Gastroesophageal sphincter (tissue), 4 donors: ENCODE data around the gene MBD6. TPM values are rescaled to one million over a fixed set of nuclear protein-coding genes. Genes with fewer than 3 reads are reported as not detected.

Experiments
- ATAC-seq: fragments of 150-250 bp; one replicate; pipeline ENCODE4 v1.9.1; 2016; ENCODE audit warnings: mild to moderate bottlenecking, moderate library complexity
- H3K27ac ChIP-seq, 4 donors: fragments of 200-600 bp; sonication (generic) in 3 of 4; 1 replicate in 3 of 4; 2 replicates in 1 of 4; pipeline ENCODE4 v1.5.1; 2016 to 2019
- H3K27me3 ChIP-seq: fragments of 200-600 bp; sonication (generic); one replicate; pipeline ENCODE4 v1.5.1; 2019
- H3K36me3 ChIP-seq, 2 donors: fragments of 200-600 bp; sonication (generic); one replicate each; pipeline ENCODE4 v1.5.1; 2019; ENCODE audit warnings: control low read depth in 1 of 2
- H3K4me1 ChIP-seq, 3 donors: fragments of 200-600 bp; sonication (generic); 1 replicate in 2 of 3; 2 replicates in 1 of 3; pipeline ENCODE4 v1.5.1; 2016 to 2019; ENCODE audit warnings: control low read depth in 2 of 3
- H3K4me3 ChIP-seq, 2 donors: fragments of 200-600 bp; sonication (generic); one replicate each; pipeline ENCODE4 v1.5.1; 2019; ENCODE audit warnings: mild to moderate bottlenecking in 1 of 2, moderate library complexity in 1 of 2
- H3K9me3 ChIP-seq, 3 donors: fragments of 200-600 bp; sonication (generic); one replicate each; pipeline ENCODE4 v1.5.1; 2017 to 2019; ENCODE audit warnings: control low read depth in 2 of 3
- EP300 ChIP-seq: sonication (generic); formaldehyde crosslinking; IDR thresholded peaks from one replicate; pipeline ENCODE4 v1.6.1; 2017; ENCODE audit warnings: antibody characterized with exemption, mild to moderate bottlenecking
- POLR2A ChIP-seq, 2 donors: fragments of 450-650 bp; IDR thresholded peaks; one replicate each; pipeline ENCODE4 v1.6.1; 2017; ENCODE audit warnings: antibody characterized with exemption in 2 of 2, mild to moderate bottlenecking in 2 of 2, moderate library complexity in 1 of 2
- POLR2AphosphoS5 ChIP-seq: sonication (generic); formaldehyde crosslinking; IDR thresholded peaks from one replicate; pipeline ENCODE4 v1.6.1; 2017; ENCODE audit warnings: antibody characterized with exemption
- WGBS, 2 donors: methylation state at CpG; one replicate each; pipeline ENCODE4 v1.1.5; 2018; ENCODE audit warnings: low coverage in 1 of 2; 5-methylcytosine and 5-hydroxymethylcytosine counted together
- total RNA-seq, 4 donors: library from RNA; depleted of rRNA; stranded (reverse); fragments of >200 nt; gene quantifications; one replicate each; pipeline ENCODE4 v1.1.0, GENCODE V29; 2016
- TF ChIP-seq, protein P1 (sequence below), 4 experiments: fragments of 200-600 bp in 2 of 4; fragments of 450-650 bp in 2 of 4; sonication (generic) in 1 of 4; IDR thresholded peaks; one replicate each; pipeline ENCODE4 v1.5.1; 2017 to 2019; ENCODE audit warnings: antibody characterized with exemption in 4 of 4, mild to moderate bottlenecking in 2 of 4, moderate library complexity in 2 of 4

MBD6 gene
- total RNA-seq, 4 donors from 2014 or later = 8.9 to 22.6 (median 19.7) TPM

DNA sequence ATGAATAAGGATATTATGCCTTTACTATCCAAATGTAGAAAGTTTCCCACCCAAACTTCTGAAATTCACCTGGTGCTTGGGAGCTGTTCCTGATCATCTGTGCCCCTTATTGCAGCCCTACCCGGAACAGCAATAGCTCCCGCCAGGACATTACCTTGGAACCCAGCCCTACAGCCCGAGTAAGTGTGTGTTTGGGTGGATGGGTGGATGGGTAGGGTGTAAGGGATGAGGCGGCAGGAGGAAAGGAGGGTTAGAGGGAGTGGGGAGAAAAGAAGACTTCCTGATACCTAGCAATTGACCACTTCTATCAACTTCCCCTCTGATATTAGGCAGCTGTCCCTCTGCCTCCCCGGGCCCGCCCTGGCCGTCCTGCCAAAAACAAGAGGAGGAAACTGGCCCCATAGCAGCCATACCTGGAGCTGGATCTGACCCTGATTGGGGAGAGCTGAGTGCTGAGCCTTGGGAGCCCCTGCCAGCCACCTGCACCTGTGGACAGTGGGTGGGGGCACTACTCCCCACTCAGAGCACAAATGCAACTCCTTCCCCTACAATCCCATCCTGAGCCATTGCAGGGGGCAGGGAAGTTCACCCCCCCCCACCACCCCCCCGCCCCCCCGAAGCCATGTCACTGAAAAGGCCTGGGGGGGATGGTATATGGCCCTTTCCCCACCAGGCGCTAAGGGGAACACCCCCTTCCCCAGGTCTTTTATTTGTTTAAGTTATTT lies 6.4 kb downstream of the MBD6 start:
- H3K4me1 ChIP-seq = peaks cover 0 to 39% (median 14%) of the 10 kb centered on the region in 3 donors
- H3K9me3 ChIP-seq = no peaks in the 10 kb centered on the region
- WGBS, 2 donors = 64% methylated on average over 6 of the region's 10 CpGs; no CpG with 5 or more reads in 1 of the 2 donors
- ATAC-seq = no peak
- H3K27me3 ChIP-seq = no peaks in the 10 kb centered on the region
- TF ChIP-seq EP300 = no peak
- TF ChIP-seq POLR2A (IDR thresholded peaks at IDR 0.05) = no peak
- no peak for TF ChIP-seq POLR2AphosphoS5
- TF ChIP-seq, protein P1, sequence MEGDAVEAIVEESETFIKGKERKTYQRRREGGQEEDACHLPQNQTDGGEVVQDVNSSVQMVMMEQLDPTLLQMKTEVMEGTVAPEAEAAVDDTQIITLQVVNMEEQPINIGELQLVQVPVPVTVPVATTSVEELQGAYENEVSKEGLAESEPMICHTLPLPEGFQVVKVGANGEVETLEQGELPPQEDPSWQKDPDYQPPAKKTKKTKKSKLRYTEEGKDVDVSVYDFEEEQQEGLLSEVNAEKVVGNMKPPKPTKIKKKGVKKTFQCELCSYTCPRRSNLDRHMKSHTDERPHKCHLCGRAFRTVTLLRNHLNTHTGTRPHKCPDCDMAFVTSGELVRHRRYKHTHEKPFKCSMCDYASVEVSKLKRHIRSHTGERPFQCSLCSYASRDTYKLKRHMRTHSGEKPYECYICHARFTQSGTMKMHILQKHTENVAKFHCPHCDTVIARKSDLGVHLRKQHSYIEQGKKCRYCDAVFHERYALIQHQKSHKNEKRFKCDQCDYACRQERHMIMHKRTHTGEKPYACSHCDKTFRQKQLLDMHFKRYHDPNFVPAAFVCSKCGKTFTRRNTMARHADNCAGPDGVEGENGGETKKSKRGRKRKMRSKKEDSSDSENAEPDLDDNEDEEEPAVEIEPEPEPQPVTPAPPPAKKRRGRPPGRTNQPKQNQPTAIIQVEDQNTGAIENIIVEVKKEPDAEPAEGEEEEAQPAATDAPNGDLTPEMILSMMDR (IDR thresholded peaks at IDR 0.05) = no peak
- peaks cover 0 to 100% of the 10 kb centered on the region in 2 donors for H3K36me3 ChIP-seq
- peak overlapping the region in 2 of 4 donors; percentile 24 to 37 for H3K27ac ChIP-seq
- no peak overlapping the region for H3K4me3 ChIP-seq

DNA sequence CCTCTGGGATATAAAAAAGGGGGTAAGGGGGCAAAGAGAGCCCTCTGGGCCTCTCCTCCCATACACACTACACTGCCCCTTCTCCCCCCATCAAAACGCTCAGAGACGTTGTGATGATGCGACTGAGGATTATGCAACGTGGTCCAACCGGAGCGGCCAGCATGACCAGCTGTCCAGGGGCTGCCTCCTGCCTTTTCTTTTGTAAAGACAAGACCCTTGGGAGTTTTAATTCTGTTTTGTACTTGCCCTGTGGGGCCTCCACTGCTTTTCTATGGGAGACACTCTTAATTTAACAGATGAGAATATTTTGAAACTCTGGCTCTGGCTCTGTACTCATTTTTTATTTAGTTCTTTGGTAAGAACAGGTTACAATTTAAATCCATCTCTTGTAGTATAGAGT lies 7.2 kb downstream of the MBD6 start:
- ATAC-seq = no peak
- H3K9me3 ChIP-seq = no peaks in the 10 kb centered on the region
- WGBS, 2 donors = 30 to 60% methylated on average over 2 to 6 of the region's 6 CpGs
- peak overlapping the region in 2 of 4 donors; percentile 24 to 35 for H3K27ac ChIP-seq
- no peak overlapping the region for H3K4me3 ChIP-seq
- H3K36me3 ChIP-seq = peaks cover 0 to 100% of the 10 kb centered on the region in 2 donors
- no peaks in the 10 kb centered on the region for H3K27me3 ChIP-seq
- H3K4me1 ChIP-seq = peaks cover 0 to 30% (median 6%) of the 10 kb centered on the region in 3 donors
- TF ChIP-seq, protein P1 (IDR thresholded peaks at IDR 0.05) = no peak
- TF ChIP-seq EP300 = no peak
- TF ChIP-seq POLR2A (IDR thresholded peaks at IDR 0.05) = no peak
- TF ChIP-seq POLR2AphosphoS5 = no peak

DNA sequence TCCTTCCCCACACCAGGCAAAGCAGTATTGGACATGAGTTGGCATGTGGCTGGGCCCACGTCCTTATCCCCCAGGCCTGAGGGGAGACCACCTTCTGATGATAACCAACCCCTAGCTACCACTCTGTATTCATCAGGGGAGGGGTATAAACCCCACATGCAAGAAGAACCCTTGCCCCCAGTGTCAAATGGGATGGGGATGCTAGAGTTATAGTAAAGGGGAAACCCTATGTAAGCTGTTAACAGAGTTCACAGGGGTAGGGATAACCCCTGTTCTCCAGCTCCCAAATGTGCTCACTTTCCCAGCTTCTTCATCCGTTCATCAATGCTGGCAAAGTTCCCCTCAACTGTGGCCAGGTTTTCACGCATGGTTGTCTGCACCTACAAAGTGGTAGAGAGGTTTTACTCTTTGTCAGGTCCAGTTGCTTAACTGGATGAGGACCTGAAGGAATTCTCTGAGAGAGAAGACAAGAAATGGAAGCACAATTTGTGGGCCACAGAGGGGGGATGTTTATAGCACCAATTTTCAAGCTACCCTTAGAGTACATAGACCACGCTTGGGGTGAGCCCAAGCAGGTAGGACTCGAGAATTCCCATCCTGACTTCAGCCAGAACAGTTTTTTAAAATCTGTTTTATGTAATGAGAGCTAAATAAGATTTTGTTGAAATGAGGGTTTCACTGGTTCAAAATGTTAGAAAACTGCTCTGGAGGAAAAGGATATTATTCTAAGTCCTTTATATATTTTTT lies 7.9 kb downstream of the MBD6 start:
- WGBS, 2 donors = 56 to 88% methylated on average over 2 to 3 of the region's 5 CpGs
- H3K27ac ChIP-seq = peak overlapping the region in 1 of 4 donors; percentile 11

DNA sequence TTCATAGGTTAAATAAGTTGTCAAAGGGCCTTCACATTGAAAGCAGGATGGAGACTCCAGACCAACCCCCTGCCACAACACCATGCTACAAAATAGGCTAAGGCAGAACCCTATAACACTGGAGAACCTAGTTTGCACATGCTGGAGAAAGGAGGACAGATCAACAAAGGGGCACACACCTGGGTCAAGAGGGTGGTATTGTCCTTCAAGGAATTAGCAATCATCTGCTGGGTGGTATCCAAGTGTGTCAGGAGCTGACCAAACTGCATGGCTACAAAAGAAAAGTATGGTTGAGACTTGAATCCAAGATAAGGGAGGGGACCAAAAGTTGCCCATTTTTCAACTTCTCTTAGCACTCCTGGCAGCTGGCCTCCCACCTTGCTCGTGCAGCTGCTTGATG lies 9.2 kb downstream of the MBD6 start:
- Histone ChIP-seq H3K36me3 (peaks cover 0 to 97% of the 10 kb centered on the region in 2 donors), H3K27ac (peak overlapping the region in 1 of 4 donors; percentile 10), H3K27me3 (no peaks in the 10 kb centered on the region), H3K4me3 (no peak overlapping the region), H3K9me3 (no peaks in the 10 kb centered on the region), H3K4me1 (peaks cover 0 to 16% (median 0%) of the 10 kb centered on the region in 3 donors)
- ATAC-seq = no peak
- no CpG with 5 or more reads among the region's 1 CpG for WGBS, 2 donors
- TF ChIP-seq, protein P1 (IDR thresholded peaks at IDR 0.05) = no peak
- TF ChIP-seq POLR2AphosphoS5 (no peak), EP300 (no peak), POLR2A (IDR thresholded peaks at IDR 0.05) (no peak)

More for the DNA sequence above, 7.9 kb downstream of the MBD6 start:
- ATAC-seq = no peak
- Histone ChIP-seq H3K4me1 (peaks cover 0 to 23% (median under 1%) of the 10 kb centered on the region in 3 donors), H3K27me3 (no peaks in the 10 kb centered on the region), H3K4me3 (no peak overlapping the region), H3K9me3 (no peaks in the 10 kb centered on the region), H3K36me3 (peaks cover 0 to 100% of the 10 kb centered on the region in 2 donors)
- TF ChIP-seq, protein P1 (IDR thresholded peaks at IDR 0.05) = no peak
- no peak for TF ChIP-seq EP300
- no peak for TF ChIP-seq POLR2AphosphoS5
- no peak for TF ChIP-seq POLR2A (IDR thresholded peaks at IDR 0.05)
